ENCODE data around the gene PSMC5.

The PSMC5 gene

DNA sequence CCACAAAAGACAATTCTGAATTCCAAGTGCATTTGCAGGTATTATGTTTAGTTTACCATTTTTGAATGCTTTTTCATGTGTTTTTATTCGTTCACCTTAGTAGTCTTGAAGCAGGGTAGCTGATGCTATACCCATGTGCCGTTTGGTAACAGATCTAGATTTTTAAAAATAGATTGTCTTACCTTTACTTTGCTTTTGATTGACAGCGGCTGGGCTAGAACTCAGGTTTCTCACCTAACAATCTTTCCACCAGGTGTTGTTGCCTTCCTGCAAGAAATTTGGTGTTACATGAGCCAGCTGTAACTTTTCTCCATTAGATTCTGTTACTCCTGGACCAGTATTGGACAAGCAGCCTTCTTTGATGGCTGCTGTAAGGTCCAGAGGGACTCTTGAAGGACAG, 1.7 kb downstream of the PSMC5 start:
- Histone ChIP-seq H3K4me3 (replicated peaks; ENCODE audit: low read depth, low read length) (no peak overlapping the region; the same call in 1 of the 2 replicates), H3K36me3 (ENCODE audit: control insufficient read depth, insufficient read depth, low read length) (peaks cover 59% of the 10 kb centered on the region)
- TF ChIP-seq, protein P1, sequence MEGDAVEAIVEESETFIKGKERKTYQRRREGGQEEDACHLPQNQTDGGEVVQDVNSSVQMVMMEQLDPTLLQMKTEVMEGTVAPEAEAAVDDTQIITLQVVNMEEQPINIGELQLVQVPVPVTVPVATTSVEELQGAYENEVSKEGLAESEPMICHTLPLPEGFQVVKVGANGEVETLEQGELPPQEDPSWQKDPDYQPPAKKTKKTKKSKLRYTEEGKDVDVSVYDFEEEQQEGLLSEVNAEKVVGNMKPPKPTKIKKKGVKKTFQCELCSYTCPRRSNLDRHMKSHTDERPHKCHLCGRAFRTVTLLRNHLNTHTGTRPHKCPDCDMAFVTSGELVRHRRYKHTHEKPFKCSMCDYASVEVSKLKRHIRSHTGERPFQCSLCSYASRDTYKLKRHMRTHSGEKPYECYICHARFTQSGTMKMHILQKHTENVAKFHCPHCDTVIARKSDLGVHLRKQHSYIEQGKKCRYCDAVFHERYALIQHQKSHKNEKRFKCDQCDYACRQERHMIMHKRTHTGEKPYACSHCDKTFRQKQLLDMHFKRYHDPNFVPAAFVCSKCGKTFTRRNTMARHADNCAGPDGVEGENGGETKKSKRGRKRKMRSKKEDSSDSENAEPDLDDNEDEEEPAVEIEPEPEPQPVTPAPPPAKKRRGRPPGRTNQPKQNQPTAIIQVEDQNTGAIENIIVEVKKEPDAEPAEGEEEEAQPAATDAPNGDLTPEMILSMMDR (IDR thresholded peaks at IDR 0.05; ENCODE audit: insufficient read depth, low read length, poor library complexity, severe bottlenecking) = no peak

DNA sequence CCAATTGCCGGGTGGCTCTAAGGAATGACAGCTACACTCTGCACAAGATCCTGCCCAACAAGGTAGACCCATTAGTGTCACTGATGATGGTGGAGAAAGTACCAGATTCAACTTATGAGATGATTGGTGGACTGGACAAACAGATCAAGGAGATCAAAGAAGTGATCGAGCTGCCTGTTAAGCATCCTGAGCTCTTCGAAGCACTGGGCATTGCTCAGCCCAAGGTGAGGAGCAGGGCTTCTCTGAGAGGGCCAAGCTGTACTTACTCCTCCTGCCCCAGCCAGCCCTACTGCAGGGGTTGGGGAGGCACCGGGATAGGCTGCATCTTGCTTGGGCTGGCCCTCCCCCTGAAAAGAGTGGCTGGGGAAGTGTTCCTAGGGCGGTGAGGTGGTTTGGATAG, 3.0 kb downstream of the PSMC5 start:
- DNase-seq (ENCODE audit: extremely low read depth, insufficient read length) = no peak

More for the DNA sequence above, 1.7 kb downstream of the PSMC5 start:
- no peak for DNase-seq (ENCODE audit: extremely low read depth, insufficient read length)
- no peaks in the 10 kb centered on the region for H3K27me3 ChIP-seq (replicated peaks; ENCODE audit: control insufficient read depth, insufficient read depth, low read length)

GRCh38 chr17:63830904-63831491, 3.8 kb downstream of the PSMC5 start:
- Histone ChIP-seq H3K36me3 (ENCODE audit: control insufficient read depth, insufficient read depth, low read length) (peaks cover 53% of the 10 kb centered on the region), H3K4me3 (replicated peaks; ENCODE audit: low read depth, low read length) (no peak overlapping the region), H3K27me3 (replicated peaks; ENCODE audit: control insufficient read depth, insufficient read depth, low read length) (no peaks in the 10 kb centered on the region)
- DNase-seq (ENCODE audit: extremely low read depth, insufficient read length) = no peak
- TF ChIP-seq, protein P1 (IDR thresholded peaks at IDR 0.05; ENCODE audit: insufficient read depth, low read length, poor library complexity, severe bottlenecking) = no peak

More for the DNA sequence above, 3.0 kb downstream of the PSMC5 start:
- H3K27me3 ChIP-seq (replicated peaks; ENCODE audit: control insufficient read depth, insufficient read depth, low read length) = no peaks in the 10 kb centered on the region
- H3K4me3 ChIP-seq (replicated peaks; ENCODE audit: low read depth, low read length) = no peak overlapping the region
- H3K36me3 ChIP-seq (ENCODE audit: control insufficient read depth, insufficient read depth, low read length) = peaks cover 54% of the 10 kb centered on the region
- TF ChIP-seq, protein P1 (IDR thresholded peaks at IDR 0.05; ENCODE audit: insufficient read depth, low read length, poor library complexity, severe bottlenecking) = no peak

- TF ChIP-seq, protein P1 (IDR thresholded peaks at IDR 0.05; ENCODE audit: insufficient read depth, low read length, poor library complexity, severe bottlenecking) = no peak
- H3K27me3 ChIP-seq (replicated peaks; ENCODE audit: control insufficient read depth, insufficient read depth, low read length) = no peaks in the 10 kb centered on the region
- peaks cover 53% of the 10 kb centered on the region for H3K36me3 ChIP-seq (ENCODE audit: control insufficient read depth, insufficient read depth, low read length)
- H3K4me3 ChIP-seq (replicated peaks; ENCODE audit: low read depth, low read length) = no peak overlapping the region
- no peak for DNase-seq (ENCODE audit: extremely low read depth, insufficient read length)
These were observed 4.3 kb downstream of the PSMC5 start for GRCh38 chr17:63831505-63831904.

DNA sequence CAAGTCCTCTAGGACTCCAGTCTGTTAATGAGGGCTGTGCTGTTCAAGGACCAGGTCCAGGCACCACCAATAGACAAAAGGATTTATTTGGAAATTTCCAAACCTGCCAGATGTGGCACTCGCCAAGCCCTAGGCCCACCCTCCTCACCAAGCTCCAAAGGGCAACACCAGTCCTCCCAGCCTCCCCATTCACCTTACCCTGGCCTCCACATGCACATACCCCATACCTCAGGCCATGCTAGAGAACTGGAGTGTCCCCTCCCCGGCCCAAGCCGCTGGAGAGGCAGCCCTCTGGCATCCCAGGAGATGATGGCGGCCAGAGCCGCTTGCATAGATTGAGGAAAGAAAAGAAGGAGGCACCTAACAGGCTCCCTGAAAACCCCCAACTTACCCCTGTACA, 4.8 kb downstream of the PSMC5 start:
- H3K4me3 ChIP-seq (replicated peaks; ENCODE audit: low read depth, low read length) = no peak overlapping the region
- TF ChIP-seq, protein P1 (IDR thresholded peaks at IDR 0.05; ENCODE audit: insufficient read depth, low read length, poor library complexity, severe bottlenecking) = no peak

DNA sequence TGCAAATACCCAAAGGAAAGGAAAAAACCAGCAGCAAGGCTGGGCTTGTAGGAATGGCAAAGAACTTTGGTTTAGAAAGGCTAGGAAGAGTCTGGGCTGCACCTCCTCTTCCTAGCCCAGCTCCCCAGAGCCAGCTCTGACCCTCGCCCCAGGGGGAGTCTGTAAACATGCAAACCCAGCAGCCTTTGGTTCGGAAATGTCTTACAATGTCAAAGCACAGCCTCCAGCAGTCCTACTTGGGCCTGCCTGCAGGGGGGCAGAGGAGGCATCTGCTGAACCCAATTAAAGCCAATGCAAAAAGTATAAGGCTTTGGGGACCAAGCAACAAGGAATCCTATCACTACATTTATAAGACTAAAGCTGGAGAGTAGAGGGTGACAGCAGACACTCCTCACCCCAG, 5.2 kb downstream of the PSMC5 start:
- H3K27me3 ChIP-seq (replicated peaks; ENCODE audit: control insufficient read depth, insufficient read depth, low read length) = no peaks in the 10 kb centered on the region
- DNase-seq (ENCODE audit: extremely low read depth, insufficient read length) = no peak
- no peak overlapping the region for H3K4me3 ChIP-seq (replicated peaks; ENCODE audit: low read depth, low read length)
- TF ChIP-seq, protein P1 (IDR thresholded peaks at IDR 0.05; ENCODE audit: insufficient read depth, low read length, poor library complexity, severe bottlenecking) = no peak
- H3K36me3 ChIP-seq (ENCODE audit: control insufficient read depth, insufficient read depth, low read length) = peaks cover 59% of the 10 kb centered on the region

More for the DNA sequence above, 4.8 kb downstream of the PSMC5 start:
- no peaks in the 10 kb centered on the region for H3K27me3 ChIP-seq (replicated peaks; ENCODE audit: control insufficient read depth, insufficient read depth, low read length)
- DNase-seq (ENCODE audit: extremely low read depth, insufficient read length) = no peak
- peaks cover 57% of the 10 kb centered on the region for H3K36me3 ChIP-seq (ENCODE audit: control insufficient read depth, insufficient read depth, low read length)
